Mesodermal cell (in vitro differentiated cells): Measurements from ENCODE around the gene WDFY4.

Experiments used
- H3K27ac ChIP-seq: 2 replicates; pipeline ENCODE4 v1.7.0; 2013; ENCODE audit warnings: mild to moderate bottlenecking, low read depth, low read length, moderate library complexity; ENCODE audit not compliant: severe bottlenecking
- H3K36me3 ChIP-seq: 2 replicates; pipeline ENCODE4 v1.7.1; 2013; ENCODE audit warnings: mild to moderate bottlenecking, low read length, moderate library complexity; ENCODE audit not compliant: control insufficient read depth, insufficient read depth
- H3K4me1 ChIP-seq: one replicate; pipeline ENCODE4 v1.7.1; 2013; ENCODE audit warnings: mild to moderate bottlenecking, low read length; ENCODE audit not compliant: insufficient read depth, control insufficient read depth, poor library complexity, severe bottlenecking
- H3K4me3 ChIP-seq: 2 replicates; pipeline ENCODE4 v1.7.0; 2013; ENCODE audit warnings: low read length, control low read depth, mild to moderate bottlenecking; ENCODE audit not compliant: insufficient read depth, poor library complexity, severe bottlenecking; ENCODE audit errors: extremely low read depth
- H3K9me3 ChIP-seq: 2 replicates; pipeline ENCODE4 v1.7.1; 2013; ENCODE audit warnings: mild to moderate bottlenecking, low read length, moderate library complexity; ENCODE audit not compliant: control insufficient read depth
- WGBS, 2 experiments: methylation state at CpG; one replicate each; pipeline ENCODE4 v1.1.5; 2013; ENCODE audit warnings: missing lambda C conversion rate in 2 of 2; ENCODE audit not compliant: insufficient coverage in 2 of 2; 5-methylcytosine and 5-hydroxymethylcytosine counted together

The WDFY4 gene

GRCh38 chr10:48898426-48898825 is 213.8 kb downstream of the WDFY4 start:
- Histone ChIP-seq H3K4me1 (no peaks in the 10 kb centered on the region), H3K27ac (no peak overlapping the region), H3K36me3 (no peaks in the 10 kb centered on the region), H3K4me3 (no peak overlapping the region), H3K9me3 (no peaks in the 10 kb centered on the region)
- 83 to 86% methylated on average over 1 of the region's 1 CpG for WGBS, 2 experiments

GRCh38 chr10:48899781-48900180 is 215.1 kb downstream of the WDFY4 start:
- Histone ChIP-seq H3K4me3 (no peak overlapping the region), H3K4me1 (no peaks in the 10 kb centered on the region), H3K27ac (no peak overlapping the region), H3K9me3 (no peaks in the 10 kb centered on the region), H3K36me3 (no peaks in the 10 kb centered on the region)
- WGBS, 2 experiments = 94 to 98% methylated on average over 6 to 7 of the region's 8 CpGs

GRCh38 chr10:48900371-48900801 is 215.7 kb downstream of the WDFY4 start:
- Histone ChIP-seq H3K27ac (no peak overlapping the region), H3K4me3 (no peak overlapping the region), H3K4me1 (no peaks in the 10 kb centered on the region), H3K9me3 (no peaks in the 10 kb centered on the region), H3K36me3 (no peaks in the 10 kb centered on the region)
- 79 to 100% methylated on average over 2 of the region's 2 CpGs for WGBS, 2 experiments

GRCh38 chr10:48901319-48901718 is 216.6 kb downstream of the WDFY4 start:
- Histone ChIP-seq H3K9me3 (no peaks in the 10 kb centered on the region), H3K4me3 (no peak overlapping the region), H3K4me1 (no peaks in the 10 kb centered on the region), H3K36me3 (no peaks in the 10 kb centered on the region), H3K27ac (no peak overlapping the region)
- 83 to 84% methylated on average over 2 to 3 of the region's 5 CpGs for WGBS, 2 experiments

- Histone ChIP-seq H3K36me3 (no peaks in the 10 kb centered on the region), H3K4me3 (no peak overlapping the region), H3K27ac (no peak overlapping the region), H3K9me3 (no peaks in the 10 kb centered on the region), H3K4me1 (no peaks in the 10 kb centered on the region)
- 87 to 93% methylated on average over 6 of the region's 7 CpGs for WGBS, 2 experiments
Measured at GRCh38 chr10:48902096-48902495, 217.4 kb downstream of the WDFY4 start.

- no peaks in the 10 kb centered on the region for H3K9me3 ChIP-seq
- H3K4me3 ChIP-seq = no peak overlapping the region
- H3K36me3 ChIP-seq = no peaks in the 10 kb centered on the region
- no peaks in the 10 kb centered on the region for H3K4me1 ChIP-seq
- WGBS, 2 experiments = 85 to 96% methylated on average over 2 of the region's 2 CpGs
- H3K27ac ChIP-seq = no peak overlapping the region
Measured at GRCh38 chr10:48903151-48903550, 218.5 kb downstream of the WDFY4 start.

- no peak overlapping the region for H3K27ac ChIP-seq
- no peaks in the 10 kb centered on the region for H3K4me1 ChIP-seq
- H3K9me3 ChIP-seq = no peaks in the 10 kb centered on the region
- 73 to 86% methylated on average over 2 of the region's 2 CpGs for WGBS, 2 experiments
- H3K4me3 ChIP-seq = no peak overlapping the region
- H3K36me3 ChIP-seq = no peaks in the 10 kb centered on the region
Measured at GRCh38 chr10:48904861-48905260, 220.2 kb downstream of the WDFY4 start.

GRCh38 chr10:48905311-48905710 is 220.6 kb downstream of the WDFY4 start:
- H3K27ac ChIP-seq = no peak overlapping the region
- H3K36me3 ChIP-seq = no peaks in the 10 kb centered on the region
- H3K4me3 ChIP-seq = no peak overlapping the region
- H3K9me3 ChIP-seq = no peaks in the 10 kb centered on the region
- H3K4me1 ChIP-seq = no peaks in the 10 kb centered on the region
- 100% methylated on average over 2 of the region's 2 CpGs for WGBS, 2 experiments

GRCh38 chr10:48906841-48907240 is 222.2 kb downstream of the WDFY4 start:
- Histone ChIP-seq H3K27ac (no peak overlapping the region), H3K9me3 (no peaks in the 10 kb centered on the region)
- 92 to 100% methylated on average over 1 of the region's 2 CpGs for WGBS, 2 experiments

GRCh38 chr10:48907730-48908129 is 223.1 kb downstream of the WDFY4 start:
- Histone ChIP-seq H3K9me3 (no peaks in the 10 kb centered on the region), H3K4me1 (no peaks in the 10 kb centered on the region), H3K27ac (no peak overlapping the region), H3K36me3 (no peaks in the 10 kb centered on the region), H3K4me3 (no peak overlapping the region)
- WGBS, 2 experiments = 78 to 95% methylated on average over 3 to 4 of the region's 4 CpGs

More at GRCh38 chr10:48906841-48907240, 222.2 kb downstream of the WDFY4 start:
- Histone ChIP-seq H3K4me3 (no peak overlapping the region), H3K36me3 (no peaks in the 10 kb centered on the region), H3K4me1 (no peaks in the 10 kb centered on the region)

GRCh38 chr10:48910548-48910947 is 225.9 kb downstream of the WDFY4 start:
- Histone ChIP-seq H3K4me1 (no peaks in the 10 kb centered on the region), H3K9me3 (no peaks in the 10 kb centered on the region), H3K4me3 (no peak overlapping the region), H3K27ac (no peak overlapping the region), H3K36me3 (no peaks in the 10 kb centered on the region)
- WGBS, 2 experiments = 86 to 95% methylated on average over 2 to 5 of the region's 5 CpGs
